ENCODE results near the gene B3GNT9.

The B3GNT9 gene

GRCh38 chr16:67166110-67166547, 15.3 kb upstream of the B3GNT9 start:
- no peak for DNase-seq

- DNase-seq = no peak
Measured at GRCh38 chr16:67165121-67166078, 14.6 kb upstream of the B3GNT9 start.

GRCh38 chr16:67164599-67165061, 13.8 kb upstream of the B3GNT9 start, which contains the start of gene HSF4:
Gene HSF4, plus strand, starts transcription at chr16:67164745. Its CDS starts 67 bp downstream, at chr16:67164812.
- no peak for DNase-seq

GRCh38 chr16:67163999-67164558, 13.3 kb upstream of the B3GNT9 start:
- DNase-seq = no peak

- DNase-seq = peak; percentile 84
Measured at GRCh38 chr16:67163164-67163998, 12.6 kb upstream of the B3GNT9 start.

- DNase-seq = no peak
Measured at GRCh38 chr16:67162506-67163163, 11.8 kb upstream of the B3GNT9 start.

GRCh38 chr16:67161595-67162058, 10.8 kb upstream of the B3GNT9 start:
- no peak for DNase-seq

- DNase-seq = peak; percentile 10
Measured at GRCh38 chr16:67158637-67159600, 8.1 kb upstream of the B3GNT9 start.

- no peak for DNase-seq
Measured at GRCh38 chr16:67157892-67158635, 7.3 kb upstream of the B3GNT9 start.

- no peak for DNase-seq
Measured at GRCh38 chr16:67157106-67157748, 6.4 kb upstream of the B3GNT9 start.

- no peak for DNase-seq
Measured at GRCh38 chr16:67156143-67156844, 5.5 kb upstream of the B3GNT9 start.

- peak; percentile 69 for DNase-seq
Measured at GRCh38 chr16:67155295-67156142, 4.7 kb upstream of the B3GNT9 start.

- no peak for DNase-seq
Measured at GRCh38 chr16:67154578-67155294, 3.9 kb upstream of the B3GNT9 start.

GRCh38 chr16:67151431-67152097, 766 bp upstream of the B3GNT9 start:
- DNase-seq = no peak

GRCh38 chr16:67150047-67150832, 558 bp downstream of the B3GNT9 start:
- peak; percentile 39 for DNase-seq

Data from NCI-H345 (cell line).